Measurements from ENCODE around the gene HDDC2. TPM values are rescaled to one million over a fixed set of nuclear protein-coding genes. Genes with fewer than 3 reads are reported as not detected.
A peak's percentile ranks its signal among the peaks of the same experiment; 100 is the strongest.

The HDDC2 gene
- total and polyA plus RNA-seq, 2 experiments from 2014 or later: 70.6 to 110 TPM

GRCh38 chr6:125231574-125232343, 70.0 kb downstream of the HDDC2 start:
- Histone ChIP-seq H3K27me3 (no peaks in the 10 kb centered on the region), H3K27ac (peak overlapping the region; percentile 49), H3K79me2 (no peaks in the 10 kb centered on the region), H4K20me1 (ENCODE audit: insufficient read depth, poor library complexity, severe bottlenecking) (no peaks in the 10 kb centered on the region), H3K4me2 (no peak overlapping the region), H2AFZ (no peak overlapping the region), H3K36me3 (replicated peaks; ENCODE audit: insufficient read depth, low read depth) (no peaks in the 10 kb centered on the region), H3K4me1 (ENCODE audit: insufficient read depth) (peaks cover 24% of the 10 kb centered on the region), H3K9me2 (replicated peaks; ENCODE audit: insufficient read depth) (no peaks in the 10 kb centered on the region), H3K4me3 (no peak overlapping the region), H3K9me3 (ENCODE audit: low read depth) (no peaks in the 10 kb centered on the region)
- whole genome bisulfite sequencing (ENCODE audit: low lambda C conversion rate, missing lambda C conversion rate): 76% methylated on average over 7 of the region's 7 CpGs
- TF ChIP-seq EZH2phosphoT487 (IDR thresholded peaks at IDR 0.05; ENCODE audit: low read depth, severe bottlenecking, unreplicated experiment) (no peak), EZH2 (IDR thresholded peaks at IDR 0.05; ENCODE audit: borderline replicate concordance) (no peak), CTCF (IDR thresholded peaks at IDR 0.05; ENCODE audit: poor library complexity) (no peak)
- DNase-seq (ENCODE audit: low spot score): no peak

DNA sequence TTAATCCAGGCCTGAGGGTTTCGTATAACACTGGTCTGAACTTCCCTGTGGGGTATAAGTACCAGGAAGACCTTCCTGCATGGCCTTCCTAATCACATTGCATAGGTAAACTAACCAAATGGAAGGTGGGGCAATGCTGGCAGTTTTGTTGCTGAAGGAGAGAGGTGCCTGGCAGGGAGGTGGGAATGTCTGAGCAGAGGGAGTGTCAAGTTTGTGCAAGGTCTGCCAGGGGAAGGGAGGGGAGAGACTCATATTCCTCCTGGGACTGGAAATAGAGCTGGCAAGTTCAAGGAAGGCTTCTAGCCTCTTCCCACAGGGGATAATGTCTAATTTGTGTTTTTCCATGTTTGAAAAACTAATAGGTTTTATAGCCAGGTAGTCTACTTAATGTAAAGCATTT, 70.6 kb downstream of the HDDC2 start:
- H3K27ac ChIP-seq: no peak overlapping the region
- whole genome bisulfite sequencing (ENCODE audit: low lambda C conversion rate, missing lambda C conversion rate): 89% methylated on average over 1 of the region's 1 CpG
- DNase-seq (ENCODE audit: low spot score): no peak
- H4K20me1 ChIP-seq (ENCODE audit: insufficient read depth, poor library complexity, severe bottlenecking): no peaks in the 10 kb centered on the region
- H2AFZ ChIP-seq: no peak overlapping the region
- H3K36me3 ChIP-seq (replicated peaks; ENCODE audit: insufficient read depth, low read depth): no peaks in the 10 kb centered on the region
- peaks cover under 1% of the 10 kb centered on the region for H3K79me2 ChIP-seq
- TF ChIP-seq EZH2 (IDR thresholded peaks at IDR 0.05; ENCODE audit: borderline replicate concordance): no peak
- no peak for TF ChIP-seq CTCF (IDR thresholded peaks at IDR 0.05; ENCODE audit: poor library complexity)
- no peak for TF ChIP-seq EZH2phosphoT487 (IDR thresholded peaks at IDR 0.05; ENCODE audit: low read depth, severe bottlenecking, unreplicated experiment)
- H3K9me2 ChIP-seq (replicated peaks; ENCODE audit: insufficient read depth): no peaks in the 10 kb centered on the region
- H3K27me3 ChIP-seq: no peaks in the 10 kb centered on the region
- no peaks in the 10 kb centered on the region for H3K9me3 ChIP-seq (ENCODE audit: low read depth)
- peaks cover 24% of the 10 kb centered on the region for H3K4me1 ChIP-seq (ENCODE audit: insufficient read depth)
- no peak overlapping the region for H3K4me2 ChIP-seq
- no peak overlapping the region for H3K4me3 ChIP-seq

- Histone ChIP-seq H3K79me2 (peaks cover 5% of the 10 kb centered on the region), H2AFZ (no peak overlapping the region), H3K27ac (no peak overlapping the region), H3K4me1 (ENCODE audit: insufficient read depth) (peaks cover 24% of the 10 kb centered on the region), H3K4me3 (no peak overlapping the region), H3K9me3 (ENCODE audit: low read depth) (no peaks in the 10 kb centered on the region), H3K36me3 (replicated peaks; ENCODE audit: insufficient read depth, low read depth) (no peaks in the 10 kb centered on the region), H3K9me2 (replicated peaks; ENCODE audit: insufficient read depth) (no peaks in the 10 kb centered on the region), H3K27me3 (no peaks in the 10 kb centered on the region), H4K20me1 (ENCODE audit: insufficient read depth, poor library complexity, severe bottlenecking) (no peaks in the 10 kb centered on the region), H3K4me2 (no peak overlapping the region)
- WGBS (ENCODE audit: low lambda C conversion rate, missing lambda C conversion rate): 88% methylated on average over 3 of the region's 3 CpGs
- TF ChIP-seq EZH2phosphoT487 (IDR thresholded peaks at IDR 0.05; ENCODE audit: low read depth, severe bottlenecking, unreplicated experiment) (no peak), CTCF (IDR thresholded peaks at IDR 0.05; ENCODE audit: poor library complexity) (no peak), EZH2 (IDR thresholded peaks at IDR 0.05; ENCODE audit: borderline replicate concordance) (no peak)
- no peak for DNase-seq (ENCODE audit: low spot score)
Measured at GRCh38 chr6:125230674-125231073, 71.1 kb downstream of the HDDC2 start.
